Measurements from ENCODE around the gene PINK1. TPM values are rescaled to one million over a fixed set of nuclear protein-coding genes. Genes with fewer than 3 reads are reported as not detected.

The PINK1 gene
- total RNA-seq, 2 donors from 2014 or later, result 9.6 to 9.8 TPM

DNA sequence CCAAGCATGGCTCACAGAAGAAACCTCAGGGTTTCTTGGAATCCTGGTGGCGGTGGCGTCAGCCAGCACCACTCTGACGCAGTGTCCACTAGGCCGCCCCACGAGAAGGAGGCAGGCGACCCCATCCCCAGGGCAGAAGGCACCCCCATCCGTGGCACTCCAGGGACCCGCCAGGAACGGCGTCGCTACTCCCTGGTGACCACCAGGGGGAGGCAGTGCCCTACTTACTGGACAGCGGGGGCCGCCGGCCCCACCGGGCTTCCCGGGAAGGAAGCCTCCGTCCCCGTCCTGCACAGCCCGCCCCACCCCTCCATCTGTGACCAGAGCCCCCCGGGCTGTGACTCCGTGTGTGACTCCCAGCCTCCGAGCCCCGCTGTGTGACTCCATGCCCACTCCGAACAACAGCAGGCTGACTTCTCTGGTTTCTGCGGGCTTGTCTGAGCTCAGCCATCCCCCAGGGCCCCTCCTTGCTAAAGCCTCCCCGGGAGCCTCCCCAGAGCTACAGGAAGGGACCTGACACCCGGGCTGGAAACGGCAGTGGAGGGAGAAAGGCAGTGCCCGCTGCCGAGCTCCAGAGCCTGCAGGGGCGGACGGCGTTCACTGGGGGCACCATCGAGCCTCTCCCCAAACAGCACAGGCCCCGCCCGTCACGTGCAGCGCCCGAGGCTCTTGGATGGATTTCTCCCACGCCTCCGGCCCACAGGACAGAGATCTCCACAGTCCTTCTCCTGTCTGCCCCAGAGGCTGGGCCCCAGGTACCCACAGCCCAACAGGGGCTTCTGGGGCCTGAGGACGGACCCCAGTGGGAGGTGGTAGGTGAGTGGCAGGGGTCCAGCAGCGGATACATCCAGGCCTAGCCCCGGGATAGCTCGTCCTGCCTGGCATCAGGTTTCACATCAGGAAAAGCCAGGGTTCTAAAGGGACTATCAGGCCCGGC lies 63.4 kb downstream of the PINK1 start:
- ATAC-seq, result peak; percentile 96
- H3K27ac Mint-ChIP-seq, result peak overlapping the region; percentile 60
- peak; percentile 52 to 57 (median 54) for DNase-seq

DNA sequence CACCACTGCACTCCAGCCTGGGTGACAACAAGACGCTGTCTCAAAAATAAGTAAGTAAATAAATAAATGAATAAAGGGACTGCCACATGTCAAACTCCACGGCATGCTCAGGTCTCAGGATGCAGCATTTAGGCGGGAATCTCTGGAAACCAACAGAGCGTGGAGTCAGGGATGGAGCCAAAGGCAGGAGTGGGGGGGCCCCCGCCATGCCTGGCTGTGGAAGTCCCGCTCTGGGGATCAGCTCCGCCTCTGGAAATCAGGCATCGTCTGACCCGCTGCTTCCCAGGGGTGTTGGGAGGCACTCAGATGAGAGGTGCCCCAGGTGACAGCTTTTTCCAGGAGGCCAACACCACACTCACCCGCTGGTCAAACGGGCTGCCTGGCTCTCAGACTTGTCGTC lies 64.3 kb downstream of the PINK1 start:
- no peak overlapping the region for H3K4me3 Mint-ChIP-seq
- no peaks in the 10 kb centered on the region for H3K36me3 Mint-ChIP-seq (ENCODE audit: low read depth)
- peaks cover 8% of the 10 kb centered on the region for H3K4me1 Mint-ChIP-seq
- DNase-seq (no peak), ATAC-seq (no peak)
- H3K27ac Mint-ChIP-seq, result no peak overlapping the region
- H3K27me3 Mint-ChIP-seq, result no peaks in the 10 kb centered on the region
- H3K9me3 ChIP-seq (ENCODE audit: control insufficient read depth, low read length, poor library complexity, severe bottlenecking), result no peaks in the 10 kb centered on the region

More for the DNA sequence above, 63.4 kb downstream of the PINK1 start:
- Mint-ChIP-seq H3K27me3 (no peaks in the 10 kb centered on the region), H3K4me3 (peak overlapping the region; percentile 93), H3K36me3 (ENCODE audit: low read depth) (no peaks in the 10 kb centered on the region), H3K4me1 (peaks cover 8% of the 10 kb centered on the region)
- H3K9me3 ChIP-seq (ENCODE audit: control insufficient read depth, low read length, poor library complexity, severe bottlenecking), result no peaks in the 10 kb centered on the region

DNA sequence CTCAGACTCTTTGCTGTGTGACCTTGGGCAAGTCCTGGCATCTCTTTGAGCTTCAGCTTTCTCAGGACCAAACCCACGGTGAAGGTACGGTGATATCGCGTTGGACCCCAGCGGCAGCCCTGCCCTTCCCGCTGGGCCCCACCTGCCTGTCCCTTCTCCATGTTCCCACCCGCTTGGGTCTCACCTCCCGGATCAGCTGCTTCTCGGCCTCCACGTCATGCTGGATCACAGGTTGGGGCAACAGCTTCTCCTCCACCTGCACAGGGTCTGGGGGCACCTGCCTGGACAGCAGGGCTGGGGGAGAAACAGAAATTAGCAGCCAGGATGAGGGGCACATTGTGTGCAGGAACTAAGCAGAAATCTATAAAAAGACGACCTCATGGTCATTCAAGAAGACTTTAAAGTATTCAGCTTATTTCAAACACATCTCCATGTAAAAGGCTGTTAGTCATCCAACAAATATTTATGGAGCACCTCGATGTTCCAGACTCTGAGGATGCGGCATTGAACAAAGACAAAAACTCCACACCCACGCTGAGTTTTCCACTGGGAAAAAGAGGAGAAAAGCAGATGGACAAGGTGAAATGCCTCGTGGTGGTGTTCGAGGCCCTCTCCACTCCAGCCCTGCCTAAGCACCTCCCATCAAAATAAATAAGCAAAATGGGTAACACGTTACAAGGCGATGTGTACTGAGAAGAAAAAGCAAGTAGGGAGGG lies 65.1 kb downstream of the PINK1 start:
- ATAC-seq (no peak), DNase-seq (no peak)
- Mint-ChIP-seq H3K4me1 (peaks cover 8% of the 10 kb centered on the region), H3K4me3 (peak overlapping the region; percentile 31), H3K36me3 (ENCODE audit: low read depth) (peaks cover 3% of the 10 kb centered on the region), H3K27me3 (no peaks in the 10 kb centered on the region), H3K27ac (no peak overlapping the region)
- no peaks in the 10 kb centered on the region for H3K9me3 ChIP-seq (ENCODE audit: control insufficient read depth, low read length, poor library complexity, severe bottlenecking)

DNA sequence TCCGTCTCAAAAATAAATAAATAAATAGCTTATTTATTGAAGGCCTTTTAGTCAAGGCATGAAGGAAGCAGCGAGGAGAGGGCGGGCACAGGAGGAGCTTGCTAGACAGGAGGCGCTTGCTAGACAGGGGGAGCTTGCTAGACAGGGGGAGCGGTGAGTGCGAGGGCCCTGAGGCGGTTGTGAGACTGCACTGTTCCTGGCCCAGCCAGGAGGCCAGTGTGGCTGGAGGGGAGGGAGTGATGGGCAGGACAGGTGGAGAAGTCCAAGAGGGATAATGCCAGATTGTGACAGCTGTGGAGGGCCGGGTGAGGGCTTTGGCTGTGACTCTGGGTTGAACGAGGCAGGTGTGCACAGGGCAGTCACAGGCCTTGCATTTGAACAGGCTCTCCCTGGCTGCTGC lies 66.3 kb downstream of the PINK1 start:
- Mint-ChIP-seq H3K4me1 (peaks cover 8% of the 10 kb centered on the region), H3K27me3 (no peaks in the 10 kb centered on the region), H3K36me3 (ENCODE audit: low read depth) (peaks cover 3% of the 10 kb centered on the region), H3K27ac (no peak overlapping the region), H3K4me3 (no peak overlapping the region)
- ATAC-seq (no peak), DNase-seq (no peak)
- no peaks in the 10 kb centered on the region for H3K9me3 ChIP-seq (ENCODE audit: control insufficient read depth, low read length, poor library complexity, severe bottlenecking)

DNA sequence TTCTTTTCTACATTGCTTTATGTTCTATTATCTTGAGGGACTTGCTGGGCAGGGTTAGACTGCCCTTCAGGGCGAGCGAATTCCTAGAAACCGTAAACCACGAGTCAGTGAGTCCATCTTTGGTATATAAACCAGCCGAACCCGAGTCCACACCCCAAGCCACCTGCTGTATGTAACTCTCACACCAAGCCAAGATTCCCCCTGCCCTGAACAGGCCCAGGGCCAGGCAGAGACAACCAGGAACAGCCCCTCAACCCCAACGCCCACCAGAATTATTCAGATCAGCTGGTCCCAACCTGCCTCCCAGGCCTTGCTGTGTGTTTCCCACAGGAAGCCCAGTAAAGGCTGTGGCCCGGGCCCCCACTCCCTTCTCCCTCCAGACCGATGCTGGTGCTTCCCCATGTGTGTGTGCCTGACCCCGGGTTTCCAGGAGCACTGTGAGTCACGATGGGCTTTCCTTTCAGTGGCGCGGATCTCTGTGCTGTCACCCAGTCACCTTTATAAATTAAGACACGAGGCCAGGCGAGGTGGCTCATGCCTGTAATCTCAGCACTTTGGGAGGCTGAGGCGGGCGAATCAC lies 67.5 kb downstream of the PINK1 start:
- ATAC-seq (no peak), DNase-seq (no peak)
- peaks cover 3% of the 10 kb centered on the region for H3K36me3 Mint-ChIP-seq (ENCODE audit: low read depth)
- peaks cover 8% of the 10 kb centered on the region for H3K4me1 Mint-ChIP-seq
- H3K4me3 Mint-ChIP-seq, result no peak overlapping the region
- no peaks in the 10 kb centered on the region for H3K27me3 Mint-ChIP-seq
- H3K27ac Mint-ChIP-seq, result no peak overlapping the region
- no peaks in the 10 kb centered on the region for H3K9me3 ChIP-seq (ENCODE audit: control insufficient read depth, low read length, poor library complexity, severe bottlenecking)

Other genes starting within 250 kb of the PINK1 start
- 1 to 10 TPM; 5.3 to 6.3 TPM for gene CAMK2N1, start 147.2 kb upstream of the PINK1 start, total RNA-seq
- 10 to 100 TPM; 14.7 to 21.8 TPM for gene MUL1, start 125.3 kb upstream of the PINK1 start, total RNA-seq
- not detected for gene FAM43B, start 80.9 kb upstream of the PINK1 start, total RNA-seq
- gene CDA, start 44.4 kb upstream of the PINK1 start, total RNA-seq, result 1 to 10 TPM in 1 of 2 donors, not detected in 1; 1.1 TPM
- 100 to 1,000 TPM; 104 to 112 TPM for gene DDOST, start 27.9 kb downstream of the PINK1 start, total RNA-seq
- gene KIF17, start 84.5 kb downstream of the PINK1 start, total RNA-seq, result under 1 TPM in 1 of 2 donors, not detected in 1; 0.42 TPM
- gene SH2D5, start 99.2 kb downstream of the PINK1 start, total RNA-seq, result not detected
- gene HP1BP3, start 153.8 kb downstream of the PINK1 start, total RNA-seq, result 100 to 1,000 TPM; 210 to 230 TPM